Measurements from ENCODE around the gene DGKI. TPM values are rescaled to one million over a fixed set of nuclear protein-coding genes. Genes with fewer than 3 reads are reported as not detected.

DGKI gene
- total and polyA plus RNA-seq, 2 experiments from 2014 or later, result 0.16 to 1.0 TPM

GRCh38 chr7:137492889-137493288 lies 353.9 kb downstream of the DGKI start (continued):
- TF ChIP-seq ZNF462 (CRISPR knock-in tag; IDR thresholded peaks at IDR 0.05) (no peak), REST (IDR thresholded peaks at IDR 0.05; ENCODE audit: unreplicated experiment) (no peak), EZH2 (IDR thresholded peaks at IDR 0.05; ENCODE audit: low read depth, unreplicated experiment) (no peak)

- no peak for TF ChIP-seq NANOG (IDR thresholded peaks at IDR 0.05; ENCODE audit: borderline replicate concordance)
- H3K27ac ChIP-seq (ENCODE audit: low read depth), result no peak overlapping the region
- H2AFZ ChIP-seq, result no peak overlapping the region
- H3K36me3 ChIP-seq (ENCODE audit: insufficient read depth), result no peaks in the 10 kb centered on the region
- Mint-ChIP-seq H3K27me3 (ENCODE audit: insufficient read depth, low read depth, poor library complexity) (no peaks in the 10 kb centered on the region), H3K36me3 (ENCODE audit: low read depth) (no peaks in the 10 kb centered on the region), H3K4me3 (no peak overlapping the region), H3K9me3 (no peaks in the 10 kb centered on the region; the same call in 2 of the 3 replicates), H3K4me1 (no peaks in the 10 kb centered on the region; the same call in 2 of the 3 replicates), H3K27ac (no peak overlapping the region)
- no peaks in the 10 kb centered on the region for H3K4me1 ChIP-seq (ENCODE audit: insufficient read depth)
- H4K20me1 ChIP-seq (replicated peaks; ENCODE audit: insufficient read depth), result no peaks in the 10 kb centered on the region
- H3K9me2 ChIP-seq (ENCODE audit: insufficient read depth), result 0 out of 2 replicates have a peak, but pooled peaks cover 4% of the 10 kb centered on the region
- ATAC-seq (no peak), DNase-seq (ENCODE audit: low spot score) (no peak)
- no peaks in the 10 kb centered on the region for H3K27me3 ChIP-seq (ENCODE audit: insufficient read depth)
- no peak overlapping the region for H3K4me3 ChIP-seq
- H3F3A ChIP-seq (replicated peaks; ENCODE audit: low read depth), result no peaks in the 10 kb centered on the region
- no peak overlapping the region for H3K4me2 ChIP-seq
- no peaks in the 10 kb centered on the region for H3K79me2 ChIP-seq (replicated peaks; ENCODE audit: insufficient read depth)
Observed at GRCh38 chr7:137489880-137490279, 356.9 kb downstream of the DGKI start.

All from GM23338 (cell line).